GM12878 (cell line): ENCODE data around the gene NUDT22. TPM values are rescaled to one million over a fixed set of nuclear protein-coding genes. Genes with fewer than 3 reads are reported as not detected.
A peak's percentile ranks its signal among the peaks of the same experiment; 100 is the strongest.

Experiments
- CBX3 ChIP-seq: fragments of 200-600 bp; sonication (generic); IDR thresholded peaks from 2 replicates; pipeline ENCODE4 v1.6.1; 2016; ENCODE audit warnings: low read depth, borderline replicate concordance
- CREM ChIP-seq: IDR thresholded peaks from 2 replicates; pipeline ENCODE4 v1.6.1; 2014; ENCODE audit warnings: antibody characterized with exemption, low read depth
- E2F8 ChIP-seq: fragments of 450-650 bp; IDR thresholded peaks from 2 replicates; pipeline ENCODE4 v1.6.1; 2018; ENCODE audit warnings: mild to moderate bottlenecking, low read depth, moderate library complexity; ENCODE audit not compliant: partially characterized antibody
- FOXK2 ChIP-seq: fragments of 450-650 bp; IDR thresholded peaks from 2 replicates; pipeline ENCODE4 v1.6.1; 2017; ENCODE audit warnings: mild to moderate bottlenecking, moderate library complexity
- HDAC2 ChIP-seq: fragments of 200-600 bp; sonication (generic); IDR thresholded peaks from 2 replicates; pipeline ENCODE4 v1.6.1; 2017
- HDGF ChIP-seq: fragments of 450-650 bp; IDR thresholded peaks from 2 replicates; pipeline ENCODE4 v1.6.1; 2016; ENCODE audit warnings: antibody characterized with exemption
- JUNB ChIP-seq: IDR thresholded peaks from 2 replicates; pipeline ENCODE4 v1.6.1; 2016; ENCODE audit warnings: antibody characterized with exemption, mild to moderate bottlenecking
- KAT2A ChIP-seq: conservative IDR thresholded peaks from 2 replicates; pipeline ENCODE4 v1.6.1; 2011; ENCODE audit warnings: low read depth, low read length; ENCODE audit not compliant: control insufficient read depth
- KLF5 ChIP-seq: fragments of 450-650 bp; IDR thresholded peaks from 2 replicates; pipeline ENCODE4 v1.6.1; 2014; ENCODE audit warnings: mild to moderate bottlenecking; ENCODE audit not compliant: partially characterized antibody
- MLLT1 ChIP-seq: fragments of 450-650 bp; IDR thresholded peaks from 2 replicates; pipeline ENCODE4 v1.6.1; 2016; ENCODE audit warnings: mild to moderate bottlenecking
- MYB ChIP-seq: fragments of 150-350 bp; IDR thresholded peaks from 2 replicates; pipeline ENCODE4 v1.6.1; 2014; ENCODE audit warnings: mild to moderate bottlenecking, low read depth, low read length, borderline replicate concordance
- NBN ChIP-seq: fragments of 450-650 bp; IDR thresholded peaks from 2 replicates; pipeline ENCODE4 v1.6.1; 2016
- NR2C1 ChIP-seq: fragments of 450-650 bp; IDR thresholded peaks from 2 replicates; pipeline ENCODE4 v1.6.1; 2017; ENCODE audit warnings: antibody characterized with exemption, mild to moderate bottlenecking, moderate library complexity
- NR2F1 ChIP-seq: fragments of 450-650 bp; conservative IDR thresholded peaks from 2 replicates; pipeline ENCODE4 v1.6.1; 2017; ENCODE audit warnings: mild to moderate bottlenecking
- POLR2A ChIP-seq: IDR thresholded peaks from 2 replicates; pipeline ENCODE4 v1.6.1; 2011; ENCODE audit warnings: low read depth, mild to moderate bottlenecking, low read length
- POU2F2 ChIP-seq: IDR thresholded peaks from 3 replicates; pipeline ENCODE4 v1.6.1; 2011; ENCODE audit warnings: low read depth, mild to moderate bottlenecking, low read length, borderline replicate concordance
- RELA ChIP-seq: fragments of 450-650 bp; IDR thresholded peaks from 2 replicates; pipeline ENCODE4 v1.8.0; 2014; ENCODE audit warnings: borderline replicate concordance; ENCODE audit not compliant: partially characterized antibody
- SIX5 ChIP-seq: IDR thresholded peaks from 2 replicates; pipeline ENCODE4 v1.6.1; 2011; ENCODE audit warnings: mild to moderate bottlenecking, low read depth, low read length, moderate library complexity; ENCODE audit not compliant: severe bottlenecking
- SMC3 ChIP-seq: IDR thresholded peaks from 2 replicates; pipeline ENCODE4 v1.6.1; 2011; ENCODE audit warnings: low read length, improper control_type of control experiment, borderline replicate concordance
- SPI1 ChIP-seq: IDR thresholded peaks from 2 replicates; pipeline ENCODE4 v1.6.1; 2011; ENCODE audit warnings: low read depth, mild to moderate bottlenecking, low read length, moderate library complexity, borderline replicate concordance; ENCODE audit not compliant: insufficient read depth
- SREBF1 ChIP-seq: IDR thresholded peaks from 2 replicates; pipeline ENCODE4 v1.6.1; 2012; ENCODE audit warnings: mild to moderate bottlenecking, low read length
- STAT1 ChIP-seq: fragments of 450-650 bp; conservative IDR thresholded peaks from 2 replicates; pipeline ENCODE4 v1.6.1; 2014; ENCODE audit warnings: antibody characterized with exemption, mild to moderate bottlenecking
- STAT3 ChIP-seq: IDR thresholded peaks from 2 replicates; pipeline ENCODE4 v1.6.1; 2011; ENCODE audit warnings: low read depth, low read length, improper control_type of control experiment
- TAF1 ChIP-seq: IDR thresholded peaks from 2 replicates; pipeline ENCODE4 v1.6.1; 2011; ENCODE audit warnings: mild to moderate bottlenecking, low read depth, low read length, borderline replicate concordance
- TCF12 ChIP-seq: IDR thresholded peaks from 2 replicates; pipeline ENCODE4 v1.6.1; 2011; ENCODE audit warnings: low read depth, mild to moderate bottlenecking, low read length
- USF2 ChIP-seq: IDR thresholded peaks from 2 replicates; pipeline ENCODE4 v1.6.1; 2011; ENCODE audit warnings: low read depth, low read length, improper control_type of control experiment, borderline replicate concordance
- YBX1 ChIP-seq: fragments of 450-650 bp; IDR thresholded peaks from 2 replicates; pipeline ENCODE4 v1.6.1; 2016; ENCODE audit warnings: antibody characterized with exemption
- ZBED1 ChIP-seq: IDR thresholded peaks from 2 replicates; pipeline ENCODE4 v1.6.1; 2016; ENCODE audit warnings: borderline replicate concordance
- ZNF384 ChIP-seq: IDR thresholded peaks from 2 replicates; pipeline ENCODE4 v1.6.1; 2012; ENCODE audit warnings: low read depth, mild to moderate bottlenecking, low read length, improper control_type of control experiment, borderline replicate concordance
- polyA plus RNA-seq, 11 experiments: library from polyadenylated mRNA; depleted of rRNA in 4 of 11; unstranded in 6 of 11; stranded (reverse) in 5 of 11; fragments of >200 nt; fragmentation: Nextera tagmentation in 4 of 11; fragmentation: Illumina TruSeq in 1 of 11; extraction: Ambion mirVana in 4 of 11; extraction: Trizol in 1 of 11; gene quantifications; 1 replicate in 1 of 11; 2 replicates in 10 of 11; pipeline versions ENCODE4 v1.2.1 to v1.2.3, GENCODE V29; 2011 to 2016; ENCODE audit warnings: inconsistent platforms in 2 of 11, missing spikeins in 2 of 11, low read depth in 1 of 11
- total RNA-seq, 4 experiments: library from RNA; depleted of rRNA in 3 of 4; stranded (reverse); fragments of >200 nt in 3 of 4; fragmentation: Illumina TruSeq in 1 of 4; extraction: Trizol in 1 of 4; gene quantifications; 2 replicates each; pipeline versions ENCODE4 v1.2.1 to v1.2.3, GENCODE V29; 2013 to 2021

NUDT22 gene
- total and polyA plus RNA-seq, 10 of the 15 experiments (the other 5 are each of a cell fraction or from before 2014, with no cell fraction given): 6.7 to 115 (median 64.7) TPM

GRCh38 chr11:64230171-64230984 lies 4.3 kb downstream of the NUDT22 start, which contains the start of gene DNAJC4 (continued):
- no peak for TF ChIP-seq E2F8
- TF ChIP-seq NR2C1: no peak
- no peak for TF ChIP-seq POU2F2
- TF ChIP-seq JUNB: no peak
- TF ChIP-seq TAF1: 0 out of 2 replicates have a peak, but pooled peaks have one; percentile 21
- TF ChIP-seq SPI1: no peak
- TF ChIP-seq HDAC2: no peak
- TF ChIP-seq CBX3: no peak
- TF ChIP-seq NR2F1: peak; percentile 53; the same call in 1 of the 2 replicates
- peak; percentile 11 for TF ChIP-seq RELA
- TF ChIP-seq STAT3: no peak
- TF ChIP-seq USF2: no peak
- TF ChIP-seq ZNF384: peak; percentile 99
- TF ChIP-seq SREBF1: no peak
- TF ChIP-seq HDGF: 0 out of 2 replicates have a peak, but pooled peaks have one; percentile 59
- TF ChIP-seq ZBED1: no peak
- peak; percentile 54; the same call in 1 of the 2 replicates for TF ChIP-seq NBN
- no peak for TF ChIP-seq FOXK2
- TF ChIP-seq CREM: peak; percentile 56; the same call in 1 of the 2 replicates
- TF ChIP-seq MYB: no peak
- no peak for TF ChIP-seq YBX1
- no peak for TF ChIP-seq KLF5
- TF ChIP-seq POLR2A: peak; percentile 80
- TF ChIP-seq SIX5: no peak
- TF ChIP-seq SMC3: no peak
- no peak; the same call in 1 of the 2 replicates for TF ChIP-seq MLLT1
- TF ChIP-seq KAT2A: no peak
- TF ChIP-seq STAT1: no peak
- peak; percentile 81 for TF ChIP-seq TCF12
